ENCODE results near the gene HACD2.

GRCh38 chr3:123546133-123546755 is 38.6 kb downstream of the HACD2 start:
- no peak for TF ChIP-seq CTCF (IDR thresholded peaks at IDR 0.05)
- no peak for TF ChIP-seq EP300 (IDR thresholded peaks at IDR 0.05)
- no peak for TF ChIP-seq POLR2A (IDR thresholded peaks at IDR 0.05)
- TF ChIP-seq POLR2AphosphoS5 (IDR thresholded peaks at IDR 0.05): no peak

Measured in stomach (tissue), 4 donors.